CD4-positive, alpha-beta T cell treated with Interleukin-6 at 100 ng/mL for 8 hours (primary cell): ENCODE data around the gene PAX2.

Source experiments
- DNase-seq: peaks from one replicate; pipeline ENCODE4 v3.0.0-alpha.2; 2020; ENCODE audit warnings: mixed read lengths, low spot score

Gene PAX2

DNA sequence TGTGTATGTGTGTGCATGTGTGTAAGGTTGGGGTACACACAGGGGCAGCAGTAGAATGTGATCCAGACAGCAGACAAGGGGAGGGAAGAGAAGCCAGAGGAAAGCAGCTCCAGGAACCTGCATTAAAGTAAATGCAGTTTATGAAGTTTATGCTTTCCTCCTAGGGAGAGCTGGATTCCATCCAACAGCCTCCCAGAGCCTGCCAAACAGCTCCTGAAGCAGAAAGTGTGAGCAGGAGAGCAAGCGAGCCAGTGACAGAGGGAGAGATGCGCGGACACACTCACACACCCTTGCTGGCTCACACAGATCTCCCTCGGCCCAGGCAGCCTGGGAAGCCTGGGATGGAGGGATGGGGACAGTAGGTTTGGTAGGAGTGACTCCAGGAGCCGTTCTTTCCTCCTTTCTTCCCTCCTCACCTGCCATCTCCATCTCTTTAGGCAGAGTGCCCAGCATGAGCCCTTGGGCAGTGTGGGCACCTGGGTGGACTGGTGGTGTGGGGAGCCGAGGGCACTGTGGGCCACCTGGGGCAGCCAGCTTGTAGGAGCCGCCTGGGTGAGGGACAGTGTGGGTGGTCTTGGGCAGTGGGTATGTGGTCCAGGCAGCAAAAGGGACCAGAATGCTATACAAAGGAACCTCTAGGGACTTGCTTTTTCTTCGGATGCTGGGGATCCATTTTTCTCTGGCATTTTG, 46.1 kb downstream of the PAX2 start:
- DNase-seq = no peak

DNA sequence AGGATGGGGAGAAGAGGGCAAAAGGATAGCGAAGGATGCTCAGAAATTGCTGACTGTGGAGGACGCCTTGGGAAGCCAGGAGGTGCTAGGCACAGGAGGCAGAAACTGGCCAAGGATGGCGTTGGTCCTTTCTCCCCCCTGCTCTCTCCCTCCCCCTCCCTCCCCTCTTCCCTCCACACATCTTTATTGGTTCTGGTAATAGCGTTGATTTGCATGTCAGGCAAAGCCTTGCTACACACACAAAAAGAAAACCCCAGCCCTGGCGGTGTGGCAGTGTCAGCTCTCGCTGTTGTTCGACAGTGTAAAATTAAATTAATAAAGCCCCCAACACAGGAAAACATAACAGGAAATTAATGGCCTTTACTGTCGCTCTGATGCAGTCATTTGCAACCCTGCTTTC, 47.2 kb downstream of the PAX2 start:
- DNase-seq = no peak

DNA sequence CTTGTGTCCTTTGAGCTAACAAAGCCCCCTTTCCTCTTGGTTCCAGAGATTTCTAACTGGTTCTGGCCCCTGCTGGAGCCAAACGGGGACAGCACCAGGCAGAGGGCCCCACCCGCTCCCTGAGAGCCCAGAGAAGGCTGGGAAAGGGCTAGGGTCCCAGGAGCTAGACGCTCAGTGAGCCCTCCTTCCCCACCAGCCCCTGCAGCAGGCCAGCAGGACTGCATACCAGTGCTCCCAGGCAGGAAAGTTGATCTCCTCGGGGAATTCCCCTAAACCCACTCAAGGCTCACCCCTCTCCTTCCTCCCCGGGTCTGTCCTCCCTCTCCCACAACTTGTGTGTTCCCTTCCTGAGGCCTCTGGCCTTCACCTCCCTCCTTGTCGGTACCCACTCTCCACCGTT, 47.7 kb downstream of the PAX2 start:
- no peak for DNase-seq

DNA sequence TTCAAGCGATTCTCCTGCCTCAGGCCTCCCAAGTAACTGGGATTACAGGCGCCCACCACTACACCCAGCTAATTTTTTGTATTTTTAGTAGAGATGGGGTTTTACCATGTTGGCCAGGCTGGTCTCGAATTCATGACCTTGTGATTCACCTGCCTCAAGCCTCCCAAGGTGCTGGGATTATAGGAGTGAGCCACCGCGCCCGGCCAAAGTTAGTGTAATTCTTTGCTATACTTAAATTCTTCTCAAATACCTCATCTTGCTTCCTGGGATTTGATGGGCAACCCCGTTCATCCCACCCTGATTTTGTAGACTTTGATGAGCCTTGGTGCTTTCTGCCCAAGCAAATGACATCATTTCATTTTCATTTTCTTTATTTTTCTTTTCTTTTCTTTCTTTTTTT, 54.5 kb downstream of the PAX2 start:
- no peak for DNase-seq

DNA sequence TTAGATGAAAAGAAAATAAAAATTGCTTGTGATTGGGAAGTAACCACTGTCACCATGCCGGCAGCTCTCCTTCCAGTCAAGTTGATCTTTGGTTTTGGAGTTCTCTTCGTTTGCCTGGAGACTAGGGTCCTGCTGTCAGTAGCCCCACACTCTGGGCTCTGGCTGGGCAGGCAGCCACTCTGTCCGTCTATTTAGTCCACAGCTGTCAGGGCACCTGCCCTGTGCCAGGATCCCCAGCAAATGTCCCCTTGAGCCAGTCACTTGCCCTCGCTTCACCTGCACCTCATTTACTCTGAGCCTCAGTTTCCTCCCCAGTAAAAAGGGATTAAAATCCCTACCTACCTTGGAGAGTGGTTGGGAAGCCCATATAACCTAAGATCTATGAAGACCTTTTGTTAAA, 55.5 kb downstream of the PAX2 start:
- DNase-seq = no peak

DNA sequence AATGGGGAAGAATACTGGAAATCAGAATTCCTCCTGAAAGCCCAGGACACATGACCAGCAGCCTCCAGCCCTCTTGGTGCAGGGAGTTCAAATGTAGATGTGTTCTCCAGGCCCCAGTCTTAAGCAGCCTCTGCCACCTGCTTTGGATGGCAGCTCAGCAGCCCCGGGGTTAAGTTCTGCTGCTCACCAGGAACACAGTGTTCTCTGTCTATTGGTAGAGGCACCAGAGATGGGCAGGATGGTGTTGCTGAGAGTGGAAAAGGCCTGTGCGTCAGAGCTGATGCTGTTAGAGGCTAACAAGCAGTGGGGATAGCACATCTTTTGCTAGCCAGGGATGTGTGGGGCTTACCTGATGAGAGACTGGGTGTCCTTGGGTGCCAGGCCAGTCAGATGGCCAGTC, 56.8 kb downstream of the PAX2 start:
- no peak for DNase-seq

DNA sequence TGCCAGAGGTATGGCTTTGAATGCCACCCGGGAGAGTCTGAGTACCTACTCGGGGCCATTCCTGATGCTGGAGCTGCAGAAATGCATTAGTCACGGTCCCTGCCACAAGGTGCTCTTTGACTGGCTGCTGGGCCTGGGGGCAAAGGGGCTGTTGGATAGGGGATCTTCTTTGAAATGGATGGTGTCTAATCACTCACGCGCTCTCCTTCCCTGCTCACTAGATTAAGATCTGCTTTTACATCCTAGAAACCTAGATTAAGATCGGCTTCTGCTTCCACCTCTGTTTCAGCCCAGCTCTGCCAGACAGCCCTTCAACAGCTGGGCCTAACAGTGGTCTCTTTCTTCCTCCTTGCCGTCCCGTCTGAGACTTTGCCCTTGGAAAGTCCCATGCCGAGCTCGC, 57.2 kb downstream of the PAX2 start:
- no peak for DNase-seq

DNA sequence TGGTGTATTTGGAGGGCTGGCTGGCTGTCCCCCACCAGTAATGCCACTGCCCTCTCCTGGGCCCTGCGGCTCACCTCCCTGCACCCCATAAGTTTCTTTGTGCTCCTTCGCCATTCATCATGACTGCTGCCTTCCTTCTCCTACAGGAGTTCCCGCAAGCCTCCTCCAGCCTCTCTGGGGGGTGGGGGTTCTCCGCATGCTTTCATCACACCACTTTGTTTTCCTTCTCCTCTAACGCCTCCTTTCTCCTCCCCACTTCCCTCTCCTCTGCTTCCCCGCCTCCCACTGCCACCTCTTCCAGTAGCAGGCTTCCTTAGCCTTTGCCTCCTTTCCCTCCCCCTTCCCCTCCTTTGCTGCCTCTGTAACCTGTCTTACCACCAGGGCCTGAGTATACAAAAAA, 58.1 kb downstream of the PAX2 start:
- no peak for DNase-seq

DNA sequence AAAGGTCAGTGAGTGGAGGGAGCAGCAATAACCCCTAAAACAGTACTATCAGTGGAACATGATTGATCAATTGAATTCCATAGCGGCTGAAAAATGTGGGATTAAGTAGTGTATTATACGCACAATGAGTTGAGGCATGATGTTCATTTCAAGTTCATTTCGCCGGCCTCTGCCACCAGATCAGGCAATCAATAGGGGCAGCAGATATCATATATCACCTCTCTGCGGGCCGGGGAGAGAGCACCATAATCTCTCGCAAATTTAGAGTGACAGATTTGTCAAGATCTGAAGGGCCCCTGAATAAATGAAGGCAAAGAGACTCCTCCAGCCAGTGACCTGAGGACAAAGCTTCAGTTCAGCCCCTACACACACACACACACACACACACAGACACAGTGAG, 58.5 kb downstream of the PAX2 start:
- no peak for DNase-seq

DNA sequence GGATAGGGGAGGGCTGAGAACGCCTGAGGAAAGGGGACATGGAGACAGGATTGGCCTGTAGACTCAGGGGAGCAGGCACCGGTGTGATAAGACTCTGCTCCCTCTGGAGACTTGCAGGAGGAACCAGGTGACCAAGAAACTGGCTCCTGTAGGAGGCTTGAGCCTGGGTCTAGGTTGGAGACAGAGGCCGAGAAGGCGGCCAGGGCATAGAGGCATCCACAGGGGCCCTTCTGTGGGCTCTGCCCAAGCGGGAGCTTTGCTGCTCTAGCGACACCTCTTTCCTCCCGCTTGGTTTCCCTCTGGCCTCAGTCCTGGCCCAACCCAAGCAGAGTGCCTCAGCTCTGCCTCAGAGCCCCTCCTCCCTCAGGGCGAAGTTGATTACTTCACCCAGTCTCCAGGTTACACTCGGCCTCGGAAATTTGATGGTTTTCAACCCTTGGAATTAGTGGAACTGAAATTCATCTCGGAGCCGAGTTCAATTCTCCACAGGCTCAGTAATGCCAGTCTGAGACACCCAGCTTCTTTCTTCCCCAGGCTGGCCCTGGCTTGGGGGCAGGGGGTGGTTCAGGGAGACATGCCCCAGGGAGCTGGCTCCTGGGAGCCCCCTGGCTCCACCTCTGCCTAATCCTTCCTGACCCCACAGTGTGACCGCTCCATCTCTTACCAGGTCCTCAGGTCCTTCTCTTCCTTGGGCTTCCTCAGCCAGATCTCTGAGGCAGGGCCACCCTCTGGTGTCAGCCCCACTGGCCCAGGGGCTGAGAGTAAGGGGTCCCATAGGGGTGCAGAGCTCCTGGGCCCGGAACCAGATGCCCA, 60.4 kb downstream of the PAX2 start:
- DNase-seq = no peak

DNA sequence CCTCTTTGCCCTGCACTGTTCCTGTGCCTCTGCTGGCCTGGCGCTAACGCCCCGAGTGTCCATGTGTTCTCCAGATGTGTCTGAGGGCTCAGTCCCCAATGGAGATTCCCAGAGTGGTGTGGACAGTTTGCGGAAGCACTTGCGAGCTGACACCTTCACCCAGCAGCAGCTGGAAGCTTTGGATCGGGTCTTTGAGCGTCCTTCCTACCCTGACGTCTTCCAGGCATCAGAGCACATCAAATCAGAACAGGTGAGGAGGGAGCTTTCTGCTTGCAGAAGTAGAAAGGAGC, 60.9 kb downstream of the PAX2 start:
- DNase-seq = no peak

DNA sequence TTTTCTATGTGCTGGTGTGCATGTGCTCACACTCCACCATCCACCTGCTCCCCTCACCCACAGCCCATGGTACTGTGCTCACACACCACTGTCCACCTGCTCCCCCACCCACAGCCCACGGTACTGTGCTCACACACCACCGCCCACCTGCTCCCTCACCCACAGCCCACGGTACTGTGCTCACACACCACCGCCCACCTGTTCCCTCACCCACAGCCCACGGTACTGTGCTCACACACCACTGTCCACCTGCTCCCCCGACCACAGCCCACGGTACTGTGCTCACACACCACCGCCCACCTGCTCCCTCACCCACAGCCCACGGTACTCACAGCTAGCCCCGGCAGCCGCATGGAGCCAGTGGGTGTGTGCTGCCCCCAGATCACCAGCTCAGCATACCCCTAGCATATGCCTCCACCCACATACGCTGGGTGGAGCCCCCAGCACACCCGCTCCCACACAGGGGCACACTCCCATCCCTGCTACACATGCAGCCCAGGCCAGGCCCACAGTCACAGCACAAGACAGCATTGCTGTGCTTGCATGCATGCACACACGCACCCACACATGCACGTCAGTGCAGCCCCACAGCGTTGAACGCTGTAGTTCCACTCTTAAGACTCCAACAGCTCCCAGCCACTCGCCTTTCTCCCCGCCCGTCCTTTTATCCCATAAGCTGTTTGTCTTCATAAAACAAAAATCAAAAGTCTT, 62.0 kb downstream of the PAX2 start:
- DNase-seq = no peak

DNA sequence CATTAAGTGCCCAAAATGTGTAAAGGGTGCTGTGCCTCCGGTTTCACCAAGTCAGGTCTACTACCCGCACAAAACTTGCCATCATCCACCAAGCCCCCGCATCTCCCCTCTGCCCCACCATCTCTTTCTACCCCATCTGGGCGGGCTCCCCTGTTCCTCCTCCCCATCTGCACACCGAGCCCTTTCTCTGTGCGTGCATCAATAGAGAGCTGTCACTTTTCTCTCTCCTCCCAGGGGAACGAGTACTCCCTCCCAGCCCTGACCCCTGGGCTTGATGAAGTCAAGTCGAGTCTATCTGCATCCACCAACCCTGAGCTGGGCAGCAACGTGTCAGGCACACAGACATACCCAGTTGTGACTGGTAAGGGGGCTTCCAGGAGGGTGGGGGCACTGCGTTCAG, 63.5 kb downstream of the PAX2 start:
- DNase-seq = no peak

DNA sequence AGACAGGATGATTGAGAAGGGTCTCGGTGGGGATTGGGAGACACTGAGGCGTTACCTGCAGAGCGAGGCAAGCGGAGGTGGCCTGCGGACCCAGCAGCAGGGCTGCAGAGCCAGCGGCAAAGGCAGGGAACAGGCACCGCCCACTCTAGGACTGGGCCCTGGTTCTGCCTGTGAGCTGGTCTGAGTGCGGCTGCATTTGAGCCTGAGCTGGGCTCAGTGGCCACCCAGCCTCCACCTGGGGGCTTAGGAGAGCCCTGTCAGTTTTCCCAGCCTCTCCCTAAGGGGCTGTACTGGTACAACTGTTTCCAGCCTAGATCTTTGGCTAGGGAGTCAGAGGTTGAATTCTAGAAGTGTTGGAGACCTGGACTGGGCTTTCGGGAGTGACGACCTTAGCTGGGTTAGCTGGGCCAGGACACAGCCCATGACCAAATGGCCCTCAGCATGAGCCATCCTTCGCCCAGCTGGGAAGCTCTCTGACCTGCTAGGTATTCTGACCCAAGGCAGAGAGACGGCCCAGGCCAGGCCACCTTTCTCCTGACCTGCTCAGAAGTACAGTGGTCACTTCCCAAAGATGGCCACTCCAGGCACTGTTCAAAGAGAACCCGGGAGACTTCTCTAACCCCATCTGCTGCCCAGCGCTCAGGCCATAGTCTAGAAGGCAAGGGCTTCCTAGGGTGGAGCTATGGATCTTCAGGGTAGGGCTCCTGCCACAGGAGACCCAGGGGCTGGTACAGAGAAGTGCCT, 64.9 kb downstream of the PAX2 start:
- DNase-seq = no peak

DNA sequence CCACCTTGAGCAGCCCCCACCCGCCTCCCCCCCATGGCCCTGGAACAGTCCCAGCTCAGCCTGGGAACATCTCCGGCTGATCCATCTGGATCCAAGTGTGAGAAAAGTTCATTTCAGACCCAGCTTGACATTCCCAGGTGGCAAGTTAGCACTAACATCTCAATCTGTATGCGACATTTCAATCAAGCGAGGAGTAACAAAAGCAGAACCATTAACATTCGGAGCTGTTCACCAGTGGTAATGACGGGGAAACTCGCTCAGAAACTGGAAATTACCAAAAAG, 65.4 kb downstream of the PAX2 start:
- DNase-seq = no peak

DNA sequence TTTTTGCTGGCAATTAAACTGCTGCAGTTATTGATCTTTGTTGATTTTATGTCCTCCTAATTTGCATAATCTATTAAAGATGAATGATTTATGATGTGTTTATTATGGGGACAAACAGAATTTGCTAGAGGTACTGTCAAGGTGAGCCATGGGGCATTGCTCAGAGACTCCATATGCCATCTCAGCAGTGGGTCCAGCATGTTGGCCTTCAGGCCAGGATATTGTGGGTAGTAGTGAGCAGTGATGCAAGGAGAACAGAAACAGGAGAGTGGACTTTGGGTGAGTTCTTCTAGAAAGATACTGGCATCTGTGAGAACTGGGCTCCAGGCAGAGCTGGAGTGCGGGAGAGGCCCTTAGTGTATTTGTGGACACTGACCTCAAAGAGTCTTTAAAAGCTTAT, 65.9 kb downstream of the PAX2 start:
- DNase-seq = no peak

DNA sequence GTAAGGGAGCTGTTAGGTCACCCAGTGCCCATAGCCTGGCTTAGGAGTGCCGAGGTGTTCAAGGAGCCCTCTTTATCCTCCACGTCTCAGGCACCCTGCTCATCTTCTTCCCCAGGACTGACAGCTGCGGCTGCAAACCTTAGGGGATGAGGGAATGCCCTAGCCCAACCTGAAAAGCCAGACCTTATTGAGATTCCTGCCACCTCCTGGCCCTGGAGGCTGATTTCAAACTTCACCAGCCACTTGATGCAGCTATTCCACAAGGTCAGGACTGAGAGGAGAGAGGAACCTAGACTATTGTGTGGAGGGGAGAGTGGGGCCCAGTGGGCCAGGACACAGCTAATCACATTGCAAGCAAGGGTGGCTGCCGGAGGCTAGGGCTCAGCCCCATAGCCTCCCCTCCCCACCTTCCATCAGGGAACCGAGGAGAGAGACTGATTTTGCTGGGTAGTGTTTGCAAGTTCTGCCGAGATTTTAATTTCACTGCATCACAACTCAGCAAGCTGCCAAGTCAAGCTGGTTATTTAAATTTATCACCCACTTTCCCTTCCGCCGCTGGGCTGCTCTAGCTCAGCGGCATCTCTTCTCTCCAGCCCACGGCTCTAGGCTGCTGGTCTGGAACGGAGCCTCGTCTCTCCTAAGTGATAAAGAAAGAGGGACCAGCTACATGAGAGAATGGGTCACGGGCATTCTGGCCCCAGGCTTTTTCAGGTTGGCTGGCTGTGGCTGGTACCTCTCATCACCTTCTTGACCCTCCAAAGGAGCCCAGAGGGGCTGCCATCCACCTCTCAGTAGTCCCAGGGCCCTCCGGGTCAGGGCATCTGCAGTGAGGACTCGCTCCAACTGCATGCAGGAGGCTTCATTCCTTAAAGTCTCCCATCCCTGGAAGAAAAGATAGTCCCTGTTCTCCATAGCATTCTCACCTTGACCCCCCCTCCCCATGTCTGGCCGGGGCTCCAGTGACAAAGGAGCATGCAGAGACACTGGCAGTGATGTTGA, 66.7 kb downstream of the PAX2 start:
- no peak for DNase-seq

DNA sequence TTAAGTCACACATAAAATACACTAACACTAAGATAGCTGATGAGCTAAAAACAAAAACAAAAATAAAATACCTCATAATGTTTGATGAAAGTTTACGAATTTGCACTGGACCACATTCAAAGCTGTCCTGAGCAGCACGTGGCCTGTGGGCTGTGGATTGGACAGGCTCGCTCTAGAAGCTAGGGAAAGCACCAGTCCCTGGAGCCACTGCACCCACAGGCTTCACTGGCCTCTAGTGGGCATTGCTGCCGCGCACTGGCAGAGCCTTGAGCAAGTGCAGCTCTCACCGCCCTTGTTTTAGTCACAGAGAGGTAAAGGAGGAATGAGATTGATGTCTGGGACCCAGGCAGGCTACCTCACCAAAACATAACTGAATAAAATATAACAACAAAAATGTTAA, 67.6 kb downstream of the PAX2 start:
- DNase-seq = no peak

DNA sequence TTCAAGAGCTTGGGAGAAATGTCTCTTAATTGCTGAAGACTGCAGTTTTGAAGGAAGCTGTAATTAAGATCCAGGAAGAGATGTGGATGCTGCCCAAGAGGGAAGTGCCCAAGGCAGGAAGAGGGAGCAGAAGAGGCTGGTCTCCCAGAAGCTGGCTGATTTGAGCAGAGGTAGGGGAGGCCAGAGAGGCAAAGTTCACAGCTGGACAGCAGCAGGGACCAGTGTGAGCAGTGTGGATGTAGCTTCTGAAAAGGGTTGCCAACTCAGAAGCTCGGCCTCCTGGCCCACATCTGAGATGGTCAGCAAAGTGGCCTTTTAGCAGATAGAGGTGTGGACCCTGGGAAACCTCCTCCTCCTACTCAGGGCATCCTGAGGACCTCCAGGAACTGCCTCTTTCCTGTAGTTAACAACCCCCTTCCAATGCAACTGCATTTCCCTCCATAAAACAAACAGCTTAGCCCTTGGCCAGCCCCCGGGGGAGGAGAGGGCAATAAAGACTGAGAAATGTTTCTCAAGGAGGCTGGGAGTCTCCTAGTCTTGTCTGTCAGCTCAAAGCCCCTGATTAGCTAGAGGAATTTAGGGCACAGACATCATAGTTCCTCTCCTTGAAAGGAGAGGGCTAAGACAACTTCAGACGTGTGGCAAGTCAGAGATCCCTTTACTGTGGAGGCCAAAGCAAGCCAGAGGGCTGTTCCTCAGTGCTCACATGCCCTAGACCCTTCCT, 69.5 kb downstream of the PAX2 start:
- DNase-seq = no peak

DNA sequence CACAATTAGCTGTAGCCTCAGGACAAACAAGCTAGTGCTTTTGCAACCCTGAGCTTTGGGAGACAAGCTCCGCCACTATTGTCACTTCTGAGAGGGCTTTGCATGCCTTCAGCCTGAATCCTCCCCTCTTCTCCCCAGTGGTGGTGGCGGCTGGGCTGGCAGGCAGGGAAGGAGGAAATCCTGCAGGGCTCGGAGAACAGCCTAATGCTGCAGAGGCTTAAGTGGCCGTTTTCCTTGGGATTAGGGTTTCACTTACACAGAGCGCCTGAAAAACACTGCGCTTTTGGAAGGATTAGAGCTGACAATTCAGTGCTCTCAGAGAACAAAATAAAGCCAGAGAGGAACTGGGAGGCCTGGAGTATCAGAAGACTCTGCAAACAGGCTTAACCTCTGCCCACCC, 71.3 kb downstream of the PAX2 start:
- DNase-seq = no peak

DNA sequence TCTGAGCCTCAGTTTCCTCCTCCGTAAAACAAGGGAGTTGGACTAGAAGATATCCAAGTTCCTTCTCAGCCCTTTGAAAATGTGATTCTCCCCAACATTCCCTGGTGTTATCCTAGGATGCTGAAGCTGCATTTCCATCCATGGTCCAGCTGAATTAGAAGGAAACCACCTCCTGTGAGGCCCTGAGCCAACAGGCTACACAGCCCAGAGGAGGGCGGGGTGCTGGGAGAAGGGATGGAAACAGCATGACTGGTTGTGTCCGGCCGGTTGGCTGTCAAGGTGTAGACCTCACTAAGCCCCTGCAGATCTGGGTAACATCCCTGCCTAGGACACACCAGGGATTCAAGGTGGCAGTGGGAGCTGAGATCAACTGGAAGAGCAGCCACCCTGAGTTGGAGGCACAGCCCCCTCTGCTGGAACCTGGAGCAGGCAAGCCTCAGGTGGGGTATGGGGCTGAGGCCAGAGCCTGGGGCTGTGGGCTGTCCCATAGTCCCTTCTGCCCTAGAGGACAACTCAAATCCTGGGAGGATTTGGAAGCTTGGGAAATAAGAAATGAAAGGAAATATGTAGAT, 72.0 kb downstream of the PAX2 start:
- DNase-seq = no peak
